Panc1 (cell line): Measurements from ENCODE around the gene PRKCA. TPM values are rescaled to one million over a fixed set of nuclear protein-coding genes. Genes with fewer than 3 reads are reported as not detected.

ENCODE experiments used
- ATAC-seq: fragments of 200-7000 bp; cut with Tn5 transposase; 2 replicates; pipeline ENCODE4 v1.9.1; 2020; ENCODE audit warnings: mild to moderate bottlenecking, moderate library complexity
- BruUV-seq: library from RNA; stranded (reverse); fragments of 400-500 nt; replicated peaks from 2 replicates; lab custom pipeline; 2021; lab: Mats Ljungman, UMichigan
- CTCF ChIA-PET: fragments of 300-600 bp; sonication (Branson Sonifier 250); formaldehyde crosslinking; loops from one replicate; lab custom pipeline; 2022; ENCODE audit warnings: antibody characterized with exemption; lab: Charles Lee
- POLR2A ChIA-PET: fragments of 300-600 bp; sonication (Branson Sonifier 250); formaldehyde crosslinking; loops from one replicate; lab custom pipeline; 2022; ENCODE audit warnings: antibody characterized with exemption; lab: Charles Lee
- DNase-seq: peaks from one replicate; pipeline ENCODE4 v3.0.0-alpha.2; 2010; ENCODE audit warnings: low read depth, low spot score
- H3K27ac ChIP-seq: 2 replicates; pipeline ENCODE4 v1.5.1; 2011; ENCODE audit warnings: mild to moderate bottlenecking, low read length, inconsistent platforms
- H3K27me3 ChIP-seq: fragments of 200-500 bp; sonication (Bioruptor generic); 2 replicates; pipeline ENCODE4 v1.6.0; 2014; ENCODE audit warnings: low read length, inconsistent platforms; ENCODE audit not compliant: control insufficient read depth, insufficient read depth
- H3K36me3 ChIP-seq: fragments of 200-500 bp; sonication (Bioruptor generic); 2 replicates; pipeline ENCODE4 v1.5.1; 2014; ENCODE audit warnings: inconsistent platforms, mild to moderate bottlenecking, low read length, moderate library complexity; ENCODE audit not compliant: control insufficient read depth, insufficient read depth
- H3K4me1 ChIP-seq: 2 replicates; pipeline ENCODE4 v1.5.1; 2011; ENCODE audit warnings: inconsistent platforms, mild to moderate bottlenecking, low read length, moderate library complexity; ENCODE audit not compliant: control insufficient read depth, insufficient read depth
- H3K4me3 ChIP-seq, 2 experiments: 2 replicates each; pipeline ENCODE4 v1.5.1; 2011 to 2012; ENCODE audit warnings: low read depth in 2 of 2, low read length in 2 of 2, mild to moderate bottlenecking in 2 of 2, inconsistent platforms in 1 of 2, moderate library complexity in 1 of 2
- H3K9me3 ChIP-seq: fragments of 200-500 bp; sonication (Bioruptor generic); 2 replicates; pipeline ENCODE4 v1.5.1; 2014; ENCODE audit warnings: low read depth, mild to moderate bottlenecking, inconsistent platforms, low read length, moderate library complexity; ENCODE audit not compliant: control insufficient read depth, insufficient read depth
- CTCF ChIP-seq: fragments of 450-650 bp; IDR thresholded peaks from 2 replicates; pipeline ENCODE4 v1.5.1; 2017; ENCODE audit warnings: mild to moderate bottlenecking
- POLR2AphosphoS5 ChIP-seq: IDR thresholded peaks from 2 replicates; pipeline ENCODE4 v1.6.1; 2012; ENCODE audit warnings: mild to moderate bottlenecking, low read depth, low read length, moderate library complexity
- REST ChIP-seq, 2 experiments: IDR thresholded peaks; 2 replicates each; pipeline ENCODE4 v1.6.1; 2011 to 2012; ENCODE audit warnings: low read depth in 2 of 2, control low read depth in 1 of 2, low read length in 1 of 2, mild to moderate bottlenecking in 1 of 2, moderate library complexity in 1 of 2; ENCODE audit not compliant: insufficient read depth in 1 of 2
- SIN3A ChIP-seq: IDR thresholded peaks from 2 replicates; pipeline ENCODE4 v1.6.1; 2012; ENCODE audit warnings: low read depth, mild to moderate bottlenecking, low read length, moderate library complexity, borderline replicate concordance; ENCODE audit not compliant: insufficient read depth
- TCF7L2 ChIP-seq: IDR thresholded peaks from 2 replicates; pipeline ENCODE4 v1.6.1; 2011; ENCODE audit warnings: mild to moderate bottlenecking, low read depth, low read length, inconsistent platforms
- in situ Hi-C: cut with HindIII; loops from 2 replicates; pipeline ENCODE4 v1.10.0; 2016; ENCODE audit warnings: low sequenced_read_pairs, low pct_unique_long_range_greater_than_20kb
- intact Hi-C: fragments of 100-400 bp; cut with micrococcal nuclease; formaldehyde crosslinking; loops from one replicate; pipeline ENCODE4 v1.10.0; 2022; ENCODE audit not compliant: unreplicated experiment
- total RNA-seq: library from RNA; stranded (reverse); gene quantifications from one replicate; pipeline ENCODE4 v1.2.1, GENCODE V29; 2021; ENCODE audit not compliant: unreplicated experiment

Gene PRKCA
- total RNA-seq, 1 experiment from 2014 or later: 53.0 TPM

GRCh38 chr17:66576473-66576872 lies 274.1 kb downstream of the PRKCA start:
- Histone ChIP-seq H3K4me1 (peaks cover 21% of the 10 kb centered on the region), H3K36me3 (no peaks in the 10 kb centered on the region), H3K4me3 (no peak overlapping the region), H3K27me3 (no peaks in the 10 kb centered on the region), H3K27ac (no peak overlapping the region; the same call in 1 of the 2 replicates), H3K9me3 (no peaks in the 10 kb centered on the region)
- ATAC-seq (no peak), DNase-seq (no peak)
- in situ Hi-C loops: no loop called here
- TF ChIP-seq CTCF (no peak), POLR2AphosphoS5 (no peak), SIN3A (no peak)
- ChIA-PET POLR2A (no interaction called here), CTCF (no interaction called here)
- intact Hi-C loops: no loop called here
- BruUV-seq: no TSS peak

- no peaks in the 10 kb centered on the region for H3K9me3 ChIP-seq
- no peaks in the 10 kb centered on the region for H3K27me3 ChIP-seq
- no peak for TF ChIP-seq REST (IDR thresholded peaks at IDR 0.05; ENCODE audit: insufficient read depth in 1 of 2, low read depth in 2 of 2, low read length in 1 of 2)
- TF ChIP-seq SIN3A: no peak
- TF ChIP-seq CTCF: no peak
- TF ChIP-seq TCF7L2: no peak
- TF ChIP-seq POLR2AphosphoS5: no peak
- DNase-seq (no peak), ATAC-seq (no peak)
- BruUV-seq: no TSS peak
- ChIA-PET CTCF (no interaction called here), POLR2A (no interaction called here)
- no peaks in the 10 kb centered on the region for H3K36me3 ChIP-seq
- in situ Hi-C loops: no loop called here
- H3K4me1 ChIP-seq: peaks cover 21% of the 10 kb centered on the region
- intact Hi-C loops: no loop called here
- H3K4me3 ChIP-seq: no peak overlapping the region
- H3K27ac ChIP-seq: no peak overlapping the region
Observed at GRCh38 chr17:66577041-66577440, 274.6 kb downstream of the PRKCA start.
